Trophoblast cell (in vitro differentiated cells and primary cell): ENCODE results near the gene ALG8.

ENCODE experiments used
- DNase-seq, 2 donors: peaks; one replicate each; pipeline ENCODE4 v3.0.0-alpha.2; 2016
- H2AFZ ChIP-seq: 2 replicates; pipeline ENCODE4 v1.6.1; 2013; ENCODE audit warnings: low read length, moderate library complexity, mild to moderate bottlenecking; ENCODE audit not compliant: insufficient read depth, poor library complexity
- H2AK5ac ChIP-seq: 2 replicates; pipeline ENCODE4 v1.6.1; 2013; ENCODE audit warnings: mild to moderate bottlenecking, low read length
- H2BK120ac ChIP-seq: 2 replicates; pipeline ENCODE4 v1.6.1; 2013; ENCODE audit warnings: low read length, mild to moderate bottlenecking, moderate library complexity; ENCODE audit not compliant: insufficient read depth, poor library complexity
- H2BK12ac ChIP-seq: 2 replicates; pipeline ENCODE4 v1.6.1; 2013; ENCODE audit warnings: mild to moderate bottlenecking, low read length, moderate library complexity
- H2BK5ac ChIP-seq: 2 replicates; pipeline ENCODE4 v1.6.1; 2013; ENCODE audit warnings: low read length, low read depth, moderate library complexity, mild to moderate bottlenecking; ENCODE audit not compliant: poor library complexity
- H3K14ac ChIP-seq: 2 replicates; pipeline ENCODE4 v1.6.1; 2013; ENCODE audit warnings: mild to moderate bottlenecking, low read length
- H3K18ac ChIP-seq: 2 replicates; pipeline ENCODE4 v1.6.1; 2013; ENCODE audit warnings: mild to moderate bottlenecking, low read length
- H3K23ac ChIP-seq: 2 replicates; pipeline ENCODE4 v1.6.1; 2013; ENCODE audit warnings: low read length
- H3K27ac ChIP-seq: 2 replicates; pipeline ENCODE4 v1.5.1; 2013; ENCODE audit warnings: low read depth, mild to moderate bottlenecking, inconsistent platforms, low read length, moderate library complexity
- H3K27me3 ChIP-seq: 2 replicates; pipeline ENCODE4 v1.6.1; 2013; ENCODE audit warnings: inconsistent platforms, mild to moderate bottlenecking, low read length, moderate library complexity; ENCODE audit not compliant: insufficient read depth
- H3K36me3 ChIP-seq, 2 experiments: 1 replicate in 1 of 2; 2 replicates in 1 of 2; pipeline ENCODE4 v1.6.1; 2013; ENCODE audit warnings: low read length in 2 of 2, mild to moderate bottlenecking in 2 of 2, moderate library complexity in 1 of 2; ENCODE audit not compliant: insufficient read depth in 2 of 2, control insufficient read depth in 1 of 2
- H3K4ac ChIP-seq: 2 replicates; pipeline ENCODE4 v1.6.1; 2013; ENCODE audit warnings: low read depth, mild to moderate bottlenecking, low read length, moderate library complexity
- H3K4me1 ChIP-seq, 2 experiments: 1 replicate in 1 of 2; 2 replicates in 1 of 2; pipeline ENCODE4 v1.6.1; 2013; ENCODE audit warnings: low read length in 2 of 2, mild to moderate bottlenecking in 2 of 2, moderate library complexity in 1 of 2; ENCODE audit not compliant: insufficient read depth in 2 of 2, control insufficient read depth in 1 of 2
- H3K4me2 ChIP-seq: 2 replicates; pipeline ENCODE4 v1.6.1; 2013; ENCODE audit warnings: inconsistent platforms, mild to moderate bottlenecking, low read length, moderate library complexity
- H3K4me3 ChIP-seq: 2 replicates; pipeline ENCODE4 v1.5.1; 2013; ENCODE audit warnings: mild to moderate bottlenecking, low read depth, low read length, inconsistent platforms
- H3K79me1 ChIP-seq: one replicate; pipeline ENCODE4 v1.6.1; 2013; ENCODE audit warnings: low read length
- H3K79me2 ChIP-seq: 2 replicates; pipeline ENCODE4 v1.6.1; 2013; ENCODE audit warnings: low read length, mild to moderate bottlenecking; ENCODE audit not compliant: control insufficient read depth, insufficient read depth, poor library complexity
- H3K9ac ChIP-seq: 2 replicates; pipeline ENCODE4 v1.6.1; 2013; ENCODE audit warnings: mild to moderate bottlenecking, low read length
- H3K9me3 ChIP-seq: 2 replicates; pipeline ENCODE4 v1.6.1; 2013; ENCODE audit warnings: low read depth, mild to moderate bottlenecking, control low read depth, inconsistent platforms, low read length; ENCODE audit not compliant: insufficient read depth
- H4K12ac ChIP-seq: 2 replicates; pipeline ENCODE4 v1.6.1; 2013; ENCODE audit warnings: low read depth, mild to moderate bottlenecking, low read length, moderate library complexity
- H4K8ac ChIP-seq: 2 replicates; pipeline ENCODE4 v1.6.1; 2013; ENCODE audit warnings: low read depth, mild to moderate bottlenecking, low read length, moderate library complexity
- H4K91ac ChIP-seq: one replicate; pipeline ENCODE4 v1.6.1; 2013; ENCODE audit warnings: low read depth, mild to moderate bottlenecking, low read length, moderate library complexity
- WGBS: extraction: QIAGEN DNeasy Blood & Tissue Kit; methylation state at CpG from one replicate; pipeline ENCODE4 v1.1.7; 2013; ENCODE audit warnings: missing lambda C conversion rate; ENCODE audit not compliant: insufficient read length, insufficient coverage; ENCODE audit errors: extremely low coverage; 5-methylcytosine and 5-hydroxymethylcytosine counted together

Gene ALG8

GRCh38 chr11:78140392-78141077 is 1.1 kb upstream of the ALG8 start:
- no peak overlapping the region for H4K12ac ChIP-seq
- WGBS: no CpG with 5 or more reads among the region's 17 CpGs
- H3K9me3 ChIP-seq: no peaks in the 10 kb centered on the region
- peak overlapping the region; percentile 39 for H3K14ac ChIP-seq
- H3K79me2 ChIP-seq: peaks cover 8% of the 10 kb centered on the region
- H3K27me3 ChIP-seq: no peaks in the 10 kb centered on the region
- no peak overlapping the region for H2AK5ac ChIP-seq
- no peak overlapping the region for H2BK5ac ChIP-seq
- H3K18ac ChIP-seq: peak overlapping the region; percentile 54
- no peak overlapping the region for H4K8ac ChIP-seq
- H3K79me1 ChIP-seq: peaks cover 9% of the 10 kb centered on the region
- H3K4me3 ChIP-seq: no peak overlapping the region
- no peak overlapping the region for H3K4me2 ChIP-seq
- no peak overlapping the region for H2BK12ac ChIP-seq
- no peak overlapping the region for H2BK120ac ChIP-seq
- H3K4me1 ChIP-seq: peaks cover 7 to 8% of the 10 kb centered on the region in 2 experiments
- no peak overlapping the region for H4K91ac ChIP-seq
- H3K36me3 ChIP-seq: peaks cover 0 to 4% of the 10 kb centered on the region in 2 experiments
- no peak overlapping the region for H3K23ac ChIP-seq
- no peak overlapping the region for H3K27ac ChIP-seq
- H3K9ac ChIP-seq: no peak overlapping the region
- H3K4ac ChIP-seq: no peak overlapping the region
- no peak overlapping the region for H2AFZ ChIP-seq
- no peak for DNase-seq

GRCh38 chr11:78138694-78139421 is 568 bp downstream of the ALG8 start:
- Histone ChIP-seq H4K8ac (peak overlapping the region; percentile 99), H4K12ac (peak overlapping the region; percentile 96), H3K9me3 (no peaks in the 10 kb centered on the region), H3K27me3 (no peaks in the 10 kb centered on the region), H2BK5ac (peak overlapping the region; percentile 94), H3K4me1 (peaks cover 7% of the 10 kb centered on the region in 2 experiments), H2BK120ac (peak overlapping the region; percentile 89), H2BK12ac (no peak overlapping the region), H3K4me3 (peak overlapping the region; percentile 89), H3K9ac (peak overlapping the region; percentile 94), H2AK5ac (peak overlapping the region; percentile 4), H3K79me2 (peaks cover 8% of the 10 kb centered on the region), H4K91ac (peak overlapping the region; percentile 94), H3K36me3 (peaks cover 0 to 9% of the 10 kb centered on the region in 2 experiments), H3K18ac (peak overlapping the region; percentile 88), H3K14ac (peak overlapping the region; percentile 98), H3K79me1 (peaks cover 9% of the 10 kb centered on the region), H3K4me2 (peak overlapping the region; percentile 91), H2AFZ (peak overlapping the region; percentile 87), H3K4ac (peak overlapping the region; percentile 98), H3K27ac (peak overlapping the region; percentile 58), H3K23ac (no peak overlapping the region)
- DNase-seq: peak; percentile 35 to 59
- no CpG with 5 or more reads among the region's 12 CpGs for WGBS

- Histone ChIP-seq H3K4ac (no peak overlapping the region), H3K9me3 (no peaks in the 10 kb centered on the region), H4K91ac (no peak overlapping the region), H2BK12ac (no peak overlapping the region), H2AK5ac (no peak overlapping the region), H3K23ac (no peak overlapping the region), H2BK5ac (no peak overlapping the region), H2AFZ (no peak overlapping the region), H3K27ac (no peak overlapping the region), H3K4me1 (peaks cover 6 to 7% of the 10 kb centered on the region in 2 experiments), H3K27me3 (no peaks in the 10 kb centered on the region), H3K18ac (no peak overlapping the region), H2BK120ac (no peak overlapping the region), H3K9ac (no peak overlapping the region), H4K12ac (no peak overlapping the region), H3K4me2 (peak overlapping the region; percentile 91), H3K79me1 (peaks cover 9% of the 10 kb centered on the region), H3K36me3 (peaks cover 0 to 9% of the 10 kb centered on the region in 2 experiments), H3K4me3 (no peak overlapping the region), H3K14ac (no peak overlapping the region), H4K8ac (no peak overlapping the region), H3K79me2 (peaks cover 8% of the 10 kb centered on the region)
- WGBS: no CpG with 5 or more reads among the region's 4 CpGs
- peak in 1 of 2 donors; percentile 63 for DNase-seq
These were observed 1.1 kb downstream of the ALG8 start for GRCh38 chr11:78138291-78138690.

- H3K27ac ChIP-seq: no peak overlapping the region
These were observed 7.0 kb downstream of the ALG8 start for GRCh38 chr11:78132475-78132874.

More at GRCh38 chr11:78132475-78132874, 7.0 kb downstream of the ALG8 start:
- Histone ChIP-seq H2BK5ac (no peak overlapping the region), H3K9ac (no peak overlapping the region), H3K14ac (no peak overlapping the region), H3K4ac (no peak overlapping the region), H2AK5ac (no peak overlapping the region), H3K23ac (no peak overlapping the region), H3K4me2 (no peak overlapping the region), H3K79me1 (no peaks in the 10 kb centered on the region), H3K36me3 (peaks cover 0 to 6% of the 10 kb centered on the region in 2 experiments), H2BK120ac (no peak overlapping the region), H3K9me3 (no peaks in the 10 kb centered on the region), H3K18ac (no peak overlapping the region), H2BK12ac (no peak overlapping the region), H3K79me2 (no peaks in the 10 kb centered on the region), H4K8ac (no peak overlapping the region), H3K27me3 (no peaks in the 10 kb centered on the region), H2AFZ (no peak overlapping the region), H3K4me3 (no peak overlapping the region), H3K4me1 (peaks cover 0 to 5% of the 10 kb centered on the region in 2 experiments), H4K12ac (no peak overlapping the region), H4K91ac (no peak overlapping the region)
- peak in 1 of 2 donors; percentile 28 for DNase-seq
- WGBS: no CpG with 5 or more reads among the region's 2 CpGs
